SIG-M5 treated with dmso at 0.1 percent for 504 hours (cell line): ENCODE measurements around the gene SSBP1.
"Not testable (repeated sequence)": the region's sequence is repeated elsewhere in the genome, so short reads cannot be mapped to it uniquely, and the experiment has no call there.

Experiments
- DNase-seq: peaks from one replicate; lab custom pipeline; 2025; ENCODE audit not compliant: unreplicated experiment; lab: John Stamatoyannopoulos, UW

SSBP1 gene

GRCh38 chr7:141709318-141709717 is 28.8 kb upstream of the SSBP1 start:
- DNase-seq, result no peak

GRCh38 chr7:141709749-141710148 is 28.4 kb upstream of the SSBP1 start:
- DNase-seq, result no peak

- DNase-seq, result no peak
Observed at GRCh38 chr7:141710301-141710700, 27.9 kb upstream of the SSBP1 start.

GRCh38 chr7:141712603-141713255 is 25.4 kb upstream of the SSBP1 start:
- no peak for DNase-seq

- no peak for DNase-seq
Observed at GRCh38 chr7:141713890-141714289, 24.3 kb upstream of the SSBP1 start.

- DNase-seq, result no peak
Observed at GRCh38 chr7:141714571-141714970, 23.6 kb upstream of the SSBP1 start.

GRCh38 chr7:141715018-141715417 is 23.1 kb upstream of the SSBP1 start:
- DNase-seq, result no peak

GRCh38 chr7:141715794-141716689 is 22.1 kb upstream of the SSBP1 start:
- DNase-seq, result no peak

GRCh38 chr7:141717450-141717849 is 20.7 kb upstream of the SSBP1 start:
- DNase-seq, result no peak

GRCh38 chr7:141722529-141722928 is 15.6 kb upstream of the SSBP1 start:
- DNase-seq, result no peak

- DNase-seq, result no peak
Observed at GRCh38 chr7:141729020-141729419, 9.1 kb upstream of the SSBP1 start.

GRCh38 chr7:141731476-141732149 is 6.5 kb upstream of the SSBP1 start:
- no peak for DNase-seq

GRCh38 chr7:141737118-141737835 is 881 bp upstream of the SSBP1 start:
- DNase-seq, result peak; percentile 22

- DNase-seq, result no peak
Observed at GRCh38 chr7:141738592-141739013, 445 bp downstream of the SSBP1 start.

GRCh38 chr7:141739250-141739649 is 1.1 kb downstream of the SSBP1 start:
- no peak for DNase-seq

- no peak for DNase-seq
Observed at GRCh38 chr7:141742229-141742628, 4.1 kb downstream of the SSBP1 start.

- no peak for DNase-seq
Observed at GRCh38 chr7:141744131-141744530, 6.0 kb downstream of the SSBP1 start.

- no peak for DNase-seq
Observed at GRCh38 chr7:141748396-141748795, 10.2 kb downstream of the SSBP1 start.

GRCh38 chr7:141751904-141752303 is 13.7 kb downstream of the SSBP1 start:
- DNase-seq, result not testable (repeated sequence)

GRCh38 chr7:141752634-141753033 is 14.5 kb downstream of the SSBP1 start:
- no peak for DNase-seq

- no peak for DNase-seq
Observed at GRCh38 chr7:141754939-141755338, 16.8 kb downstream of the SSBP1 start.
